ENCODE results near the gene MINDY4. TPM values are rescaled to one million over a fixed set of nuclear protein-coding genes. Genes with fewer than 3 reads are reported as not detected.
A peak's percentile ranks its signal among the peaks of the same experiment; 100 is the strongest.

Gene MINDY4
- total RNA-seq, 1 donor, result 13.2 TPM

- DNase-seq (ENCODE audit: low read depth), result no peak
- TF ChIP-seq CTCF (IDR thresholded peaks at IDR 0.05; ENCODE audit: insufficient read depth, low read length), result no peak
- H3K4me3 ChIP-seq (ENCODE audit: low read depth, low read length), result no peak overlapping the region
These were observed 139.9 kb downstream of the MINDY4 start for GRCh38 chr7:30911133-30911532.

- TF ChIP-seq CTCF (IDR thresholded peaks at IDR 0.05; ENCODE audit: insufficient read depth, low read length), result no peak
- no peak within 1 kb of the TSS for H3K4me3 ChIP-seq (ENCODE audit: low read depth, low read length)
- peak; percentile 38 for DNase-seq (ENCODE audit: low read depth)
These were observed 140.3 kb downstream of the MINDY4 start, which contains the start of gene AQP1 for GRCh38 chr7:30911561-30911969. TSS of gene AQP1 (plus strand) at chr7:30911853. CDS start at chr7:30911910, 57 bp downstream.

GRCh38 chr7:30912021-30912730 is 141.0 kb downstream of the MINDY4 start:
- no peak for TF ChIP-seq CTCF (IDR thresholded peaks at IDR 0.05; ENCODE audit: insufficient read depth, low read length)
- no peak for DNase-seq (ENCODE audit: low read depth)
- no peak overlapping the region for H3K4me3 ChIP-seq (ENCODE audit: low read depth, low read length)

GRCh38 chr7:30912731-30912985 is 141.4 kb downstream of the MINDY4 start:
- no peak for TF ChIP-seq CTCF (IDR thresholded peaks at IDR 0.05; ENCODE audit: insufficient read depth, low read length)
- no peak for DNase-seq (ENCODE audit: low read depth)

GRCh38 chr7:30912986-30913811 is 142.0 kb downstream of the MINDY4 start:
- no peak overlapping the region for H3K4me3 ChIP-seq (ENCODE audit: low read depth, low read length)
- TF ChIP-seq CTCF (IDR thresholded peaks at IDR 0.05; ENCODE audit: insufficient read depth, low read length), result no peak
- DNase-seq (ENCODE audit: low read depth), result no peak

More at GRCh38 chr7:30912731-30912985, 141.4 kb downstream of the MINDY4 start:
- no peak overlapping the region for H3K4me3 ChIP-seq (ENCODE audit: low read depth, low read length)

- no peak for DNase-seq (ENCODE audit: low read depth)
- H3K4me3 ChIP-seq (ENCODE audit: low read depth, low read length), result no peak overlapping the region
- no peak for TF ChIP-seq CTCF (IDR thresholded peaks at IDR 0.05; ENCODE audit: insufficient read depth, low read length)
These were observed 142.8 kb downstream of the MINDY4 start for GRCh38 chr7:30913821-30914515.
